Fibroblast of the aortic adventitia (primary cell): Measurements from ENCODE around the gene IFNAR2. TPM values are rescaled to one million over a fixed set of nuclear protein-coding genes. Genes with fewer than 3 reads are reported as not detected.

ENCODE experiments used
- DNase-seq: peaks from one replicate; pipeline ENCODE4 v3.0.0-alpha.2; 2010; ENCODE audit warnings: low read depth
- H3K4me3 ChIP-seq: 2 replicates; pipeline ENCODE4 v1.5.1; 2011; ENCODE audit warnings: low read depth, mild to moderate bottlenecking, control low read depth, low read length, moderate library complexity
- CTCF ChIP-seq: IDR thresholded peaks from 2 replicates; pipeline ENCODE4 v1.5.1; 2011; ENCODE audit warnings: mild to moderate bottlenecking, low read length, control low read depth, inconsistent platforms; ENCODE audit not compliant: insufficient read depth
- total RNA-seq: library from RNA; depleted of rRNA; stranded (reverse); fragments of >200 nt; gene quantifications from 2 replicates; pipeline ENCODE4 v1.2.3, GENCODE V29; 2012; ENCODE audit warnings: low replicate concordance

IFNAR2 gene
- total RNA-seq, 1 donor, result 6.0 TPM

GRCh38 chr21:33229099-33229783 is 497 bp upstream of the IFNAR2 start:
- DNase-seq, result no peak
- TF ChIP-seq CTCF, result no peak
- H3K4me3 ChIP-seq, result peak overlapping the region; percentile 57

GRCh38 chr21:33230545-33231324 is 997 bp downstream of the IFNAR2 start:
- TF ChIP-seq CTCF, result no peak
- DNase-seq, result peak; percentile 62
- H3K4me3 ChIP-seq, result peak overlapping the region; percentile 87

- no peak overlapping the region for H3K4me3 ChIP-seq
- TF ChIP-seq CTCF, result no peak
Observed at GRCh38 chr21:33231526-33231925, 1.8 kb downstream of the IFNAR2 start.

GRCh38 chr21:33232291-33233034 is 2.7 kb downstream of the IFNAR2 start:
- TF ChIP-seq CTCF, result no peak
- H3K4me3 ChIP-seq, result no peak overlapping the region
- DNase-seq, result no peak

More at GRCh38 chr21:33231526-33231925, 1.8 kb downstream of the IFNAR2 start:
- DNase-seq, result no peak

- no peak for DNase-seq
- TF ChIP-seq CTCF, result no peak
Observed at GRCh38 chr21:33234635-33235520, 5.1 kb downstream of the IFNAR2 start.

More at GRCh38 chr21:33234635-33235520, 5.1 kb downstream of the IFNAR2 start:
- no peak overlapping the region for H3K4me3 ChIP-seq
